HEK293 (cell line): ENCODE data around the gene CFAP45.

Experiments used
- CTCF ChIA-PET: fragments of 350-600 bp; formaldehyde crosslinking; extraction: SDS; loops from one replicate; lab custom pipeline; 2021; ENCODE audit warnings: antibody characterized with exemption; lab: Yijun Ruan, JAX
- POLR2A ChIA-PET: fragments of 300-600 bp; formaldehyde crosslinking; extraction: SDS; loops from one replicate; lab custom pipeline; 2020; ENCODE audit warnings: antibody characterized with exemption, inconsistent platforms; lab: Yijun Ruan, JAX
- H3K27ac ChIP-seq: fragments of 200-500 bp; sonication (Bioruptor generic); 2 replicates; pipeline ENCODE4 v1.5.1; 2014; ENCODE audit warnings: low read depth, low read length, control low read depth, inconsistent platforms; ENCODE audit errors: extremely low read depth
- H3K36me3 ChIP-seq, 2 experiments: fragments of 200-500 bp in 1 of 2; sonication (Bioruptor generic) in 1 of 2; 1 replicate in 1 of 2; 2 replicates in 1 of 2; pipeline ENCODE4 v1.5.1; 2014 to 2017; ENCODE audit warnings: inconsistent platforms in 2 of 2, low read length in 2 of 2; ENCODE audit not compliant: control insufficient read depth in 2 of 2, insufficient read depth in 1 of 2
- H3K4me1 ChIP-seq: fragments of 200-500 bp; sonication (Bioruptor generic); 2 replicates; pipeline ENCODE4 v1.5.1; 2014; ENCODE audit warnings: mild to moderate bottlenecking, low read length, inconsistent platforms; ENCODE audit not compliant: control insufficient read depth, insufficient read depth
- H3K4me3 ChIP-seq: 2 replicates; pipeline ENCODE4 v1.5.1; 2011; ENCODE audit warnings: low read depth, mild to moderate bottlenecking, control low read depth, low read length, moderate library complexity
- H3K9me3 ChIP-seq: fragments of 200-500 bp; sonication (Bioruptor generic); 2 replicates; pipeline ENCODE4 v1.5.1; 2014; ENCODE audit warnings: low read depth, low read length, inconsistent platforms; ENCODE audit not compliant: control insufficient read depth, insufficient read depth
- BCL11B ChIP-seq: fragments of 450-650 bp; formaldehyde crosslinking; IDR thresholded peaks from 2 replicates; pipeline ENCODE4 v1.5.1; 2016; ENCODE audit warnings: low read depth, missing biosample characterization, missing genetic modification characterization
- FEZF1 ChIP-seq: fragments of 450-650 bp; formaldehyde crosslinking; IDR thresholded peaks from 2 replicates; pipeline ENCODE4 v1.5.1; 2016; ENCODE audit warnings: missing biosample characterization, missing genetic modification characterization
- HOXA7 ChIP-seq: sonication (generic); formaldehyde crosslinking; IDR thresholded peaks from 2 replicates; pipeline ENCODE4 v1.8.1; 2022; ENCODE audit warnings: missing genetic modification reagents, borderline replicate concordance
- HOXD13 ChIP-seq: sonication (generic); formaldehyde crosslinking; IDR thresholded peaks from 2 replicates; pipeline ENCODE4 v1.8.0; 2022; ENCODE audit warnings: missing genetic modification reagents, borderline replicate concordance
- MEIS1 ChIP-seq: sonication (generic); formaldehyde crosslinking; IDR thresholded peaks from 2 replicates; pipeline ENCODE4 v1.8.1; 2022; ENCODE audit warnings: missing genetic modification reagents, mild to moderate bottlenecking, borderline replicate concordance
- SETDB1 ChIP-seq: IDR thresholded peaks from one replicate; pipeline ENCODE4 v1.6.1; 2017; ENCODE audit warnings: mild to moderate bottlenecking, low read length, moderate library complexity, mixed read lengths; ENCODE audit not compliant: insufficient read length
- ZBTB1 ChIP-seq: fragments of 450-650 bp; formaldehyde crosslinking; IDR thresholded peaks from 2 replicates; pipeline ENCODE4 v1.5.1; 2016; ENCODE audit warnings: missing biosample characterization, missing genetic modification characterization
- ZFP41 ChIP-seq: fragments of 450-650 bp; formaldehyde crosslinking; IDR thresholded peaks from 2 replicates; pipeline ENCODE4 v1.5.1; 2016; ENCODE audit warnings: missing biosample characterization, missing genetic modification characterization, borderline replicate concordance
- ZNF114 ChIP-seq: fragments of 450-650 bp; formaldehyde crosslinking; IDR thresholded peaks from 2 replicates; pipeline ENCODE4 v1.5.0; 2017; ENCODE audit warnings: missing biosample characterization, missing genetic modification characterization
- ZNF16 ChIP-seq: fragments of 450-650 bp; formaldehyde crosslinking; IDR thresholded peaks from 2 replicates; pipeline ENCODE4 v1.5.1; 2016; ENCODE audit warnings: low read depth, missing biosample characterization, missing genetic modification characterization
- ZNF174 ChIP-seq: fragments of 450-650 bp; formaldehyde crosslinking; IDR thresholded peaks from 2 replicates; pipeline ENCODE4 v1.5.0; 2017; ENCODE audit warnings: missing biosample characterization, mild to moderate bottlenecking, missing genetic modification characterization
- ZNF214 ChIP-seq: fragments of 450-650 bp; formaldehyde crosslinking; IDR thresholded peaks from 2 replicates; pipeline ENCODE4 v1.5.1; 2017; ENCODE audit warnings: missing biosample characterization, mild to moderate bottlenecking, missing genetic modification characterization, borderline replicate concordance
- ZNF23 ChIP-seq: fragments of 450-650 bp; formaldehyde crosslinking; IDR thresholded peaks from 2 replicates; pipeline ENCODE4 v1.5.1; 2016; ENCODE audit warnings: missing biosample characterization, missing genetic modification characterization, borderline replicate concordance
- ZNF24 ChIP-seq: fragments of 450-650 bp; formaldehyde crosslinking; IDR thresholded peaks from 2 replicates; pipeline ENCODE4 v1.5.1; 2016; ENCODE audit warnings: missing biosample characterization, missing genetic modification characterization
- ZNF37A ChIP-seq: fragments of 450-650 bp; IDR thresholded peaks from 2 replicates; pipeline ENCODE4 v1.5.1; 2018; ENCODE audit warnings: missing biosample characterization, missing genetic modification characterization
- ZNF404 ChIP-seq: fragments of 450-650 bp; formaldehyde crosslinking; IDR thresholded peaks from 2 replicates; pipeline ENCODE4 v1.5.1; 2017; ENCODE audit warnings: missing biosample characterization, missing genetic modification characterization
- ZNF549 ChIP-seq: fragments of 450-650 bp; IDR thresholded peaks from 2 replicates; pipeline ENCODE4 v1.5.1; 2018; ENCODE audit warnings: missing biosample characterization, missing genetic modification characterization, mild to moderate bottlenecking, inconsistent platforms, moderate library complexity
- ZNF560 ChIP-seq: fragments of 450-650 bp; formaldehyde crosslinking; IDR thresholded peaks from 2 replicates; pipeline ENCODE4 v1.5.1; 2017; ENCODE audit warnings: missing biosample characterization, missing genetic modification characterization, borderline replicate concordance
- ZNF610 ChIP-seq: fragments of 450-650 bp; formaldehyde crosslinking; IDR thresholded peaks from 2 replicates; pipeline ENCODE4 v1.5.1; 2016; ENCODE audit warnings: missing biosample characterization, missing genetic modification characterization, borderline replicate concordance
- ZNF654 ChIP-seq: fragments of 450-650 bp; formaldehyde crosslinking; IDR thresholded peaks from 2 replicates; pipeline ENCODE4 v1.5.1; 2016; ENCODE audit warnings: low read depth, missing biosample characterization, missing genetic modification characterization
- ZNF777 ChIP-seq: fragments of 450-650 bp; formaldehyde crosslinking; IDR thresholded peaks from 2 replicates; pipeline ENCODE4 v1.5.1; 2017; ENCODE audit warnings: missing biosample characterization, missing genetic modification characterization, borderline replicate concordance
- ZNF830 ChIP-seq: fragments of 450-650 bp; IDR thresholded peaks from 2 replicates; pipeline ENCODE4 v1.5.0; 2018; ENCODE audit warnings: missing biosample characterization, missing genetic modification characterization, low read depth, mild to moderate bottlenecking, moderate library complexity
- TF ChIP-seq, protein P1 (sequence below): fragments of 450-650 bp; formaldehyde crosslinking; IDR thresholded peaks from 2 replicates; pipeline ENCODE4 v1.5.1; 2017; ENCODE audit warnings: missing biosample characterization, missing genetic modification characterization
- TF ChIP-seq, protein P2 (sequence below): fragments of 450-650 bp; formaldehyde crosslinking; IDR thresholded peaks from 2 replicates; pipeline ENCODE4 v1.5.1; 2016; ENCODE audit warnings: missing biosample characterization, missing genetic modification characterization
- TF ChIP-seq, protein P3 (sequence below): fragments of 450-650 bp; formaldehyde crosslinking; IDR thresholded peaks from 2 replicates; pipeline ENCODE4 v1.5.1; 2017; ENCODE audit warnings: missing biosample characterization, missing genetic modification characterization
- TF ChIP-seq, protein P4 (sequence below): fragments of 450-650 bp; formaldehyde crosslinking; IDR thresholded peaks from 2 replicates; pipeline ENCODE4 v1.5.1; 2016; ENCODE audit warnings: missing biosample characterization, missing genetic modification characterization
- TF ChIP-seq, protein P5 (sequence below): fragments of 450-650 bp; formaldehyde crosslinking; IDR thresholded peaks from 2 replicates; pipeline ENCODE4 v1.5.1; 2016; ENCODE audit warnings: missing biosample characterization, missing genetic modification characterization

The CFAP45 gene

DNA sequence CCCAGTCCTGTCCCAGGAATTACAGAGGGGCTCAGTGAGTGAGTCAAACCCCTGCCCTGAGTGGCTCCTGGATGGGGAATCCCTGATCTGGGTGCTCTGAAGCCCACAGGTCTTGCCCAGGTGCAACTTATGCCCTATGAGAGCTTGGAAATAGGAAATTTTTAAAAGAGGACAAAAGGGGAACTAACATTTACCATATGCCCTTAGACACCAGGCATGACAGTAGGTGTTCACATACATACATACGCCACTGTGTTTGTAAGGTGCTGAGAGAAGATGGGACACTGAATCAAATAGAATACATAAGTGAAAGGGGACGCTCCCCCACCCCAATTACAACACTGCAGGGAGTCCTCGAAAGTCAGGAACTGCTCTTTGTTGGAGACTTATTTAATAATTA, 1.4 kb downstream of the CFAP45 start:
- Histone ChIP-seq H3K36me3 (no peaks in the 10 kb centered on the region), H3K4me3 (no peak overlapping the region), H3K27ac (no peak overlapping the region), H3K9me3 (no peaks in the 10 kb centered on the region), H3K4me1 (no peaks in the 10 kb centered on the region)
- CTCF ChIA-PET: interaction anchor here (0.6 kb wide), 1 partner anchor 110 kb away, joined by 3 read pairs; no protein-coding TSS in a partner anchor
- TF ChIP-seq SETDB1: no peak
- no peak for TF ChIP-seq ZBTB1
- TF ChIP-seq, protein P1, sequence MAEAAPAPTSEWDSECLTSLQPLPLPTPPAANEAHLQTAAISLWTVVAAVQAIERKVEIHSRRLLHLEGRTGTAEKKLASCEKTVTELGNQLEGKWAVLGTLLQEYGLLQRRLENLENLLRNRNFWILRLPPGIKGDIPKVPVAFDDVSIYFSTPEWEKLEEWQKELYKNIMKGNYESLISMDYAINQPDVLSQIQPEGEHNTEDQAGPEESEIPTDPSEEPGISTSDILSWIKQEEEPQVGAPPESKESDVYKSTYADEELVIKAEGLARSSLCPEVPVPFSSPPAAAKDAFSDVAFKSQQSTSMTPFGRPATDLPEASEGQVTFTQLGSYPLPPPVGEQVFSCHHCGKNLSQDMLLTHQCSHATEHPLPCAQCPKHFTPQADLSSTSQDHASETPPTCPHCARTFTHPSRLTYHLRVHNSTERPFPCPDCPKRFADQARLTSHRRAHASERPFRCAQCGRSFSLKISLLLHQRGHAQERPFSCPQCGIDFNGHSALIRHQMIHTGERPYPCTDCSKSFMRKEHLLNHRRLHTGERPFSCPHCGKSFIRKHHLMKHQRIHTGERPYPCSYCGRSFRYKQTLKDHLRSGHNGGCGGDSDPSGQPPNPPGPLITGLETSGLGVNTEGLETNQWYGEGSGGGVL: no peak
- TF ChIP-seq, protein P2, sequence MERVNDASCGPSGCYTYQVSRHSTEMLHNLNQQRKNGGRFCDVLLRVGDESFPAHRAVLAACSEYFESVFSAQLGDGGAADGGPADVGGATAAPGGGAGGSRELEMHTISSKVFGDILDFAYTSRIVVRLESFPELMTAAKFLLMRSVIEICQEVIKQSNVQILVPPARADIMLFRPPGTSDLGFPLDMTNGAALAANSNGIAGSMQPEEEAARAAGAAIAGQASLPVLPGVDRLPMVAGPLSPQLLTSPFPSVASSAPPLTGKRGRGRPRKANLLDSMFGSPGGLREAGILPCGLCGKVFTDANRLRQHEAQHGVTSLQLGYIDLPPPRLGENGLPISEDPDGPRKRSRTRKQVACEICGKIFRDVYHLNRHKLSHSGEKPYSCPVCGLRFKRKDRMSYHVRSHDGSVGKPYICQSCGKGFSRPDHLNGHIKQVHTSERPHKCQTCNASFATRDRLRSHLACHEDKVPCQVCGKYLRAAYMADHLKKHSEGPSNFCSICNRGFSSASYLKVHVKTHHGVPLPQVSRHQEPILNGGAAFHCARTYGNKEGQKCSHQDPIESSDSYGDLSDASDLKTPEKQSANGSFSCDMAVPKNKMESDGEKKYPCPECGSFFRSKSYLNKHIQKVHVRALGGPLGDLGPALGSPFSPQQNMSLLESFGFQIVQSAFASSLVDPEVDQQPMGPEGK (tag by site-specific recombination): no peak
- TF ChIP-seq ZNF549 (tag by site-specific recombination): no peak
- no peak for TF ChIP-seq ZNF16 (tag by site-specific recombination)
- TF ChIP-seq FEZF1 (tag by site-specific recombination): no peak
- TF ChIP-seq ZNF830 (tag by site-specific recombination): no peak
- TF ChIP-seq ZNF174 (tag by site-specific recombination): no peak
- no peak for TF ChIP-seq ZNF560 (tag by site-specific recombination)
- no peak for TF ChIP-seq BCL11B (tag by site-specific recombination)
- TF ChIP-seq HOXA7 (CRISPR knock-in tag): no peak
- no peak for TF ChIP-seq ZNF114 (tag by site-specific recombination)
- no peak for TF ChIP-seq ZNF654 (tag by site-specific recombination)
- POLR2A ChIA-PET: no interaction called here

DNA sequence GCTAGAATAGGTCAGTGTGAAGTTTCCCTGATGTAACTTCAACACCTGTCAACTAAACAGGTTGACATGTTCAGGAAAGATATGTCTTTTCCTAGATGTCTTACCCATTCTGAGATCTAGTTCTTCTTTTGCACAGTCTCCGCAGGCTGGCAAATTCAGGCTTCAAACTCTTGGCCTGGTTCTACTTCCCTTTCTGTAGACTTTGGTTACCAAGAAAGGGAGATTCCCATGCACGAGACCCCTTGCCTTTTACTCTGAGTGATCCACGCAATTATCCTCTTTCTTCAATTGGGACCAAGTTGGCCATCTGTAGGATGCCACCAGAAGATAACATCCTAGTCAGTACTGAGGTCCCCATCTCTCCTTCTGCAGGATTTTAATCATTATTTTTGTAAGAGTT, 2.0 kb downstream of the CFAP45 start:
- no peak overlapping the region for H3K27ac ChIP-seq

More for the DNA sequence above, 2.0 kb downstream of the CFAP45 start:
- H3K4me3 ChIP-seq: no peak overlapping the region
- H3K9me3 ChIP-seq: no peaks in the 10 kb centered on the region
- CTCF ChIA-PET: interaction anchor here (0.6 to 1.0 kb wide), 2 partner anchors 110 to 111 kb away, joined by 3 read pairs; no protein-coding TSS in a partner anchor
- H3K36me3 ChIP-seq: no peaks in the 10 kb centered on the region
- POLR2A ChIA-PET: no interaction called here
- TF ChIP-seq, protein P3, sequence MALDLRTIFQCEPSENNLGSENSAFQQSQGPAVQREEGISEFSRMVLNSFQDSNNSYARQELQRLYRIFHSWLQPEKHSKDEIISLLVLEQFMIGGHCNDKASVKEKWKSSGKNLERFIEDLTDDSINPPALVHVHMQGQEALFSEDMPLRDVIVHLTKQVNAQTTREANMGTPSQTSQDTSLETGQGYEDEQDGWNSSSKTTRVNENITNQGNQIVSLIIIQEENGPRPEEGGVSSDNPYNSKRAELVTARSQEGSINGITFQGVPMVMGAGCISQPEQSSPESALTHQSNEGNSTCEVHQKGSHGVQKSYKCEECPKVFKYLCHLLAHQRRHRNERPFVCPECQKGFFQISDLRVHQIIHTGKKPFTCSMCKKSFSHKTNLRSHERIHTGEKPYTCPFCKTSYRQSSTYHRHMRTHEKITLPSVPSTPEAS (tag by site-specific recombination): no peak
- no peak for TF ChIP-seq ZNF16 (tag by site-specific recombination)
- TF ChIP-seq ZNF610 (tag by site-specific recombination): no peak
- TF ChIP-seq ZNF777 (tag by site-specific recombination): no peak
- no peak for TF ChIP-seq ZNF24 (tag by site-specific recombination)
- TF ChIP-seq, protein P4, sequence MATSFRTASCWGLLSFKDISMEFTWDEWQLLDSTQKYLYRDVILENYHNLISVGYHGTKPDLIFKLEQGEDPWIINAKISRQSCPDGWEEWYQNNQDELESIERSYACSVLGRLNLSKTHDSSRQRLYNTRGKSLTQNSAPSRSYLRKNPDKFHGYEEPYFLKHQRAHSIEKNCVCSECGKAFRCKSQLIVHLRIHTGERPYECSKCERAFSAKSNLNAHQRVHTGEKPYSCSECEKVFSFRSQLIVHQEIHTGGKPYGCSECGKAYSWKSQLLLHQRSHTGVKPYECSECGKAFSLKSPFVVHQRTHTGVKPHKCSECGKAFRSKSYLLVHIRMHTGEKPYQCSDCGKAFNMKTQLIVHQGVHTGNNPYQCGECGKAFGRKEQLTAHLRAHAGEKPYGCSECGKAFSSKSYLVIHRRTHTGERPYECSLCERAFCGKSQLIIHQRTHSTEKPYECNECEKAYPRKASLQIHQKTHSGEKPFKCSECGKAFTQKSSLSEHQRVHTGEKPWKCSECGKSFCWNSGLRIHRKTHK: no peak
- TF ChIP-seq ZNF23 (tag by site-specific recombination): no peak
- TF ChIP-seq ZFP41 (tag by site-specific recombination): no peak
- TF ChIP-seq ZNF214 (tag by site-specific recombination): no peak
- no peak for TF ChIP-seq ZNF37A
- TF ChIP-seq, protein P5, sequence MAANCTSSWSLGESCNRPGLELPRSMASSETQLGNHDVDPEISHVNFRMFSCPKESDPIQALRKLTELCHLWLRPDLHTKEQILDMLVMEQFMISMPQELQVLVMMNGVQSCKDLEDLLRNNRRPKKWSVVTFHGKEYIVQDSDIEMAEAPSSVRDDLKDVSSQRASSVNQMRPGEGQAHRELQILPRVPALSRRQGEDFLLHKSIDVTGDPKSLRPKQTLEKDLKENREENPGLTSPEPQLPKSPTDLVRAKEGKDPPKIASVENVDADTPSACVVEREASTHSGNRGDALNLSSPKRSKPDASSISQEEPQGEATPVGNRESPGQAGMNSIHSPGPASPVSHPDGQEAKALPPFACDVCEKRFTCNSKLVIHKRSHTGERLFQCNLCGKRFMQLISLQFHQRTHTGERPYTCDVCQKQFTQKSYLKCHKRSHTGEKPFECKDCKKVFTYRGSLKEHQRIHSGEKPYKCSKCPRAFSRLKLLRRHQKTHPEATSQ: no peak
- TF ChIP-seq HOXD13 (CRISPR knock-in tag): no peak
- TF ChIP-seq MEIS1: no peak
- no peak for TF ChIP-seq ZNF404 (tag by site-specific recombination)
- H3K4me1 ChIP-seq: no peaks in the 10 kb centered on the region
